CD4-positive, alpha-beta T cell treated with Interleukin-15 for 4 hours (primary cell): ENCODE data around the gene FKBP8.

Experiments used
- DNase-seq: peaks from one replicate; pipeline ENCODE4 v3.0.0-alpha.2; 2020; ENCODE audit warnings: low spot score

Gene FKBP8

DNA sequence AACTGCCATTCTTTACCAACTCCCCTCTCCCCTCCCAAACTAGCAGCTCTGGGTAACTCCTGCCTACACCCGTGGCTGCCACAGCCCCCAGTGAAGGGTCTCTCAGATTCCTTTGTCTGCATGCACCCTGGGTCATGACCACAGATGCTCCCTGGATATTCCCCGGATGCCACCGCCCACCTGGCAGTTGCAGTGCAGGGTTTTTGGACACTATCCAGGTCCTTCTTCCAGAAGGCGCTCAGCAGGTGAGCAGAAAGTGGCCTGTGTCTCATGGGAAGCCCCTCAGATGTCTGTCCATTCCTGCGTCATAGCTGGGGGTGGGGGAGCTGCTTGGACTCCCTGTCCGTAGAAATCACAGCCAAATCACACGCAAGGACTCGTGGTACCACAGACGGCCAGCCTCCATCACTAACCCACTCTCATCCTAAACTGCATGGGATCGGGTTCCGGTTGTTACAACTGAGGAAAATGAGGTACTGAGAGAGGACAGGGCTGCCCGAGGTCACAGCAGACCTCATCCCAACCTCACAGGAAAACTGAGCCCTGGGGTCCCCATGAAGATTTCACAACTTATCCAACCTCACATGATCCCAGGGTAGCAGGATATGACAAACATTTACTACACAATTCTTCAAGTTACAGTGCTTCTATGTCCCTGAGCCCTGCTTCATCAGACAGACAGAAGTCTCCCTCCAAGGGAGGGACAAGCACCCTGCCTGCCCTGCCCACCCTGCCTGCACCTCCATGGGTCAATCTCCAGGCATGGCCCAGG lies 60.1 kb downstream of the FKBP8 start:
- DNase-seq = no peak
